Iris pigment epithelial cell (primary cell): Measurements from ENCODE around the gene GOLM1.
"Not testable (repeated sequence)": the region's sequence is repeated elsewhere in the genome, so short reads cannot be mapped to it uniquely, and the experiment has no call there.

ENCODE experiments used
- DNase-seq: peaks from one replicate; pipeline ENCODE4 v3.0.0-alpha.2; 2011; ENCODE audit warnings: low read depth

GOLM1 gene, protein sequence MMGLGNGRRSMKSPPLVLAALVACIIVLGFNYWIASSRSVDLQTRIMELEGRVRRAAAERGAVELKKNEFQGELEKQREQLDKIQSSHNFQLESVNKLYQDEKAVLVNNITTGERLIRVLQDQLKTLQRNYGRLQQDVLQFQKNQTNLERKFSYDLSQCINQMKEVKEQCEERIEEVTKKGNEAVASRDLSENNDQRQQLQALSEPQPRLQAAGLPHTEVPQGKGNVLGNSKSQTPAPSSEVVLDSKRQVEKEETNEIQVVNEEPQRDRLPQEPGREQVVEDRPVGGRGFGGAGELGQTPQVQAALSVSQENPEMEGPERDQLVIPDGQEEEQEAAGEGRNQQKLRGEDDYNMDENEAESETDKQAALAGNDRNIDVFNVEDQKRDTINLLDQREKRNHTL

DNA sequence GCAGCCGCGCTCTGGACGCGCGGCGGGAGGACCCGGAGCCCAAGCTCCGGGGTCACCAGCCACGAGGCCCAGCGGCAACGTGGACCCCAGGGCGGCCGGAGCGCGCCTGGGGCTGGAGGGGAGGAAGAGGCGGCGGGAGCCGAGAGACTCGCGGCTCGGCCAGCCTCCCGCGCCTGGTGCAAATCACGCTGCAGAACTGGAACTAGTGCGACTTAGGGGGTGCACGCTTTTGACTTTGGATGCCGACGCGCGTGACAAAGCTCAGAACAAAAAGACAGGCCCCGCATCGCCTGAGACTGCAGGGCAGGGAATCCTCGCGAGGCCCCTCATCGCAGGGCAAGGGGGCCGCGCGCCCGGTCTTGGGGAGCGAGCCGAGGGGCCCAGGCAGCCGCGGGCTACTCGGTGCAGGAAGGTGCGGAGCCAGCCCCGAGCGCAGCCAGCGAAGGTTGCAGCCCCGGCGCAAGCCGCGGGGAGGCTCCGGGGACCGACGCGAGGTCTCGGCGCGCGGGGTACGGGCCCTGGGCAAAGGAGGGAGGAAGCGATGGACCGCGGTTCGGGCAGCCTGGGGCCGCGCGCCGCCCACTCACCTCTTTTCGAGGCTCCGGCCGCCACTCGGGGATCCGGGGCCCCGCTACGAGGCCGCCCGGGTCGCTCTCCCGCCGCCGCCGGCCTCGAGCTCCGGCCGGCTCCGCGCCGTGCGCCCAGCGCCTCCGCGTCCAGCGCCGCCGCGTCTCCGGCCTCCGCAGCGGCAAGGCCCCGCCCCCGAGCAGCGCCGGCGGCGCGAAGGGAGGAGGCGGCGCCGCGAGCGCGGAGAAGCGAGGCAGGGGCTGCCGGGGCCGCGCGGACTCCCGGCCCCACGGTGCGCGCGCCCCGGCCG is at the start of gene GOLM1:
Gene GOLM1, minus strand, starts transcription at position 735 of the 877 bp plus-strand sequence. CDS start 20,238 bp downstream, outside the sequence.
- peak; percentile 69 for DNase-seq

DNA sequence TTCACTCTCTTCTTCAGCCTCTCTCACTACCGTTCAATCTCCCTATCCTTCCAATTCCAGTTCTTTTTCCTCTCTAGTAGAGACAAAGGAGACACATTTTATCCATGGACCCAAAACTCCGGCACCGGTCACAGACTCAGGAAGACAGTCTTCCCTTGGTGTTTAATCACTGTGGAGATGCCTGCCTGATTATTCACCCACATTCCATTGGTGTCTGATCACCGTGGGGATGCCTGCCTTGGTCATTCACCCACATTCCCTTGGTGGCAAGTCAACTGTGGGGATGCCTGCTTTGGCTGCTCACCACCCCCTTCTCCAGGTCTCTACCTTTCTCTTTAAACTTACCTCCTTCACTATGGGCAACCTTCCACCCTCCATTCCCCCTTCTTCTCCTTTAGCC is 47.3 kb upstream of the GOLM1 start:
- DNase-seq, result peak; percentile 15

DNA sequence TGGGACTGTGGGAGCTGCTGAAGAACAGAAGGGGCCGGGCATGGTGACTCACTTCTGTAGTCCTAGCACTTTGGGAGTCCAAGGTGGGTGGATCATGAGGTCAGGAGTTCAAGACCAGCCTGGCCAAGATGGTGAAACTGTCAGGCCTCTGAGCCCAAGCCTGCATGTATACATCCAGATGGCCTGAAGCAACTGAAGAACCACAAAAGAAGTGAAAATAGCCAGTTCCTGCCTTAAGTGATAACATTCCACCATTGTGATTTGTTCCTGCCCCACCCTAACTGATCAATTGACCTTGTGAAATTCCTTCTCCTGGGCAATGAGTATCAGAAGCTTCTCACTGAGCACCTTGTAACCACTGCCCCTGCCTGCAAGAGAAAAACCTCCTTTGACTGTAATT is 46.6 kb upstream of the GOLM1 start:
- not testable (repeated sequence) for DNase-seq

DNA sequence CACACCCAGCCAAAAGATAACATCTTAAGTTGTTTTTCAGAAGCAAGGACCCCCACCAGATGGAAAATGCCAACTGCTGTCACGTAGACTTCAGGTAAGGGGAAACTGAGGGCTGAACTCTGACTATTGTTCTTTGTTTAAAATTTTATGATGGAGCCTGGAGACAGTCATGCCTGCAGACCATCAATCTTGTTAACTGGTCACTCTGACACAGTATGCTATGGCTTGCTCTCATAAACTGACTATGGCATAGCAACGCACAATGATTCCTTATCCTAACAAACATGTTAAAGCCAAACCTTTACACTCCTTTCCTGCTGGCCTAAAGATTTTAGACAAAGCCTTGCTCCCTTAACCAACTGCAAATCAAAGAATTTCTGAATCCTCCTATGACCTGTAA is 43.6 kb upstream of the GOLM1 start:
- no peak for DNase-seq

DNA sequence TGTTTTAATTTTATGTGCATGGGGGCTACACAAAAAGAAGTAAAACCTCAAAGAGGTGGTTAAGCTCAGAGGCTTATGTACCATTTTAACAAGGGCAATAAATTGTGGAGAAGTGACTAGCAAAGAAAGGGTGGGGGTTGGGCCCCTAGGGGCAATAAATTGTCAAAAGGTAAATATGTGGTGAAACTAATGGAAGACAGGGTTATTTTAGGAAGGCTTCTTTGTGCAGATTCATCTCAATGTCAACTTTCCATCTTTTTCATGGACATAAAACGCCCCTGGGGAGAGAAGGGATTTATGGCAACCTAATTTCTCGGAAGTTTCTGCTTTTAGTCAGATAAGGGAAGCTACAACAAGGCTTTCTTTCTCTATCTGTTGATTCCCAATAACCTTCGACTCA is 42.5 kb upstream of the GOLM1 start:
- no peak for DNase-seq

DNA sequence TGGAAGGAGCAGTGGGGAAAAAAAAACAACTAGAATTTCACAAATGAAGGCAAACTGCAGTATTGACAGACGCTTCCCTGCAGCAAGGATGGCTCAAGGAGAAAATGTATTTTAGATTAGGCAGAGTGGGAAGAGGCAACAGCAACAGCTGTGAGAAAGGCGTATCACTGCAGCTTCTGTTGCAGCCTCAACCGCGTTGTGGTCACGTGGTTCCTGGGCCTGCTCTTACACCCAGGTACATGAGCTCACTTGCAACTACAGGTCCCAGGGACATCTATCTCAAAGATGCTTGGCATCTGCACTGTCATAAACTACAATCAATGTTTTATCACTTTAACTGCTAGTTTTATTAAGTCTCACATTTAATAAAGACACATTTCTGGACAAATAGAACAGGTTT is 36.0 kb upstream of the GOLM1 start:
- DNase-seq, result no peak

DNA sequence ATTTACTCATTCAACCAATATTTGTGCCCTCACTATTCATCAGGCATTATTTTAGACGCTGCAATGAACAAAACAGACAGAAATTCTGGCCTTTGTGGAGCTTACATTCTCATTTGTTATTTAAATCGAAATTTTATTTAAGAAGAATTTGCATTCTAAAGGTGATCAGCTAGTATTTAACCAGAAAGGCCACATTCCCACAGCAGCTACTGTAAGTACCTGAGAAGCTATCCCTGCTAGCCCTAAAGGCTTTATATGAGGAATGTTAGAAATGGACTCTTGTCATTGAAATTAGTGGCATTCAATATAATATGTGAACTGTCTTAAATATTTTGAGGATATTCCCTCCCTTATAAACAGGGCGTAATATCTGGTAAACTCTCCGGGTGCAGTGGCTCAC is 35.0 kb upstream of the GOLM1 start:
- no peak for DNase-seq

DNA sequence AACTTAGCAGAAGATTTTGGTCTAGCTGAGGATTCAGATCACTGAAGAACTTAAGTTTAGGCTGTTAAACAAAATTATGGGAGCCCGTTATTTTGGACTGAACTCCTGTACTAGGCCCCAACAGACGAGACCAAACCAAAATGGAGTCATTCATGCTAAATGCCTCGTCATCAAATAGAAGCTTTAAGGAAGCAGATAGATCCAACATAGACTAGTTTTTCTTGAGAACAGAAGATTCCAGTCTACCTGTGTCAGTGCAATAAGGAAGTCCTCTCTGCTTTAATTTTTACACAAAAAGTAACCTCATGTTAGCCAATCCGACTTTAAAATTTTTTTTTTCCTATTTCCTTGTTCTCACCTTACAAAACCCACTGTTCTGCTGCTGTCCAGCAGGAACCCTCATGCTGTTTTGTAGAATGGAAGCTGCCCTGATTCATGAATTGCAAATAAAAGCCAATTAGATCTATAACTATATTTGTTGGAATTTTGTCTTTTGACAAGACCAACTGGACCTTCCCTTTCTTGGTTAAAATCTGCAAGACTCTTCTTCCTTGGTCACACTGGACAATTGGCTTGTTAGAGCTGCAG is 29.0 kb upstream of the GOLM1 start:
- DNase-seq, result no peak

DNA sequence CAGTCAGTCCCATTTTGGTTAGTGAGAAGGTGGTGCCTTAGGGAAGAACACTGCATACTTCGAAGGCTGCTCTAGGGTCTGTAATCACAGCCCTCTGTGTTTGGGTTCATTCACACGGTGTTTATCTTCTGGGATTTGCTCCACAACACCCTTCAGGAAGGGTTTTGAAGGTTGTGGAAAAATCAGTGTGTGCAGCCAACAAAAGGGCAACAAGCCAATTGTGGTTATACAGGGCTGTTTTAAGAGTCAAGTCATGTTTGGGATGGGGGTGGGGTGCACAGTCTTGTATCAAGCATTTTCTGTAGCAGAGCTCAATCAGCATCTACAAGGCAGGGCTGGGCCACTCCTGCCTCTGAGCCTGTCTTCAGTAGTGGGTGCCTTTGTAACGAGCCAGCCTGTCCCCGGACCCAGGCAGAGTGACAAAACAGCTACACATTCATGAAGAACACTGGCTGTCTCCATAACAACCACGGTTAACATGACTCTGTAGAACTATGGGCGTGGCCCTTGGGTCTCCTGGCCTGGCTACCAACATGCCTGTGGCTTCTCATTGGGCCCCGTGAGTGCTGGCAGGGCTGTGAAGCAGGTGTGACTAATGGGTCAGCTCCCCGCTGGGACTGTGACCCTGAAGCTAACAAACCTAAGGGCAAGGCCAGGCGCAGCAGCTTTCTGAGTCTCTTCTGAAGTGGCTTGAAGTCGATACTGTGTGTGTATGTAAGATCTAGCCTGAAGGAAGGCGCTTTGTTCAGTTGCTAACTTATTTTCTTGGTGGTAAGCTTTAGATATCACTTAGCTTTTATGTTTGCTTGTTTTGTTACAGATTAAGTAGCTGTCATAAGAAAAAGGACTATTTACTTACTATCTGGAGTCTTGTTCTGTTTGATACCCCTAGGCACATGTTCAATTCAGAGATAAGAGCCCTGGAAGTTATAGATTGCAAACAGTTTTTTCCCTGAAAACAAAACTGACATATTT is 27.9 kb upstream of the GOLM1 start:
- DNase-seq, result peak; percentile 90

DNA sequence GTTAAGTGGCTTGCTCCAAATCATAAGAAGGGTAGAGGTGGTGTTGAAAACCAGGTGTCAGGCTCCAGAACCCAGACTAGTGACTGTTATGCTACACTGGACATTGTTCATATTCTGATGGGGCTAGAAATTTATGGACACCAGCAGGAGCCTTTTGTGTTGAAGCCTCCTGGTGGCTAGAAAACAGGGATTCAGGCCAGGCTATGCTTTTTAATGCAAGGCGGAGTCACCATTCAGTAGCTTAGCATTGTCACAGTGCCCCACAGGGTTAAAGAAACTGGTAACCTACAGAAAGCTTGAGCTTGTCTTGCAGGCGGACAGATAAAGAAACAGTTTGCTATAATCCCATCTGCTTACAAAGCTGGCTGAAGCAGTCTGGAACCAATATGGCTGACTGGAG is 23.0 kb upstream of the GOLM1 start:
- DNase-seq, result no peak

DNA sequence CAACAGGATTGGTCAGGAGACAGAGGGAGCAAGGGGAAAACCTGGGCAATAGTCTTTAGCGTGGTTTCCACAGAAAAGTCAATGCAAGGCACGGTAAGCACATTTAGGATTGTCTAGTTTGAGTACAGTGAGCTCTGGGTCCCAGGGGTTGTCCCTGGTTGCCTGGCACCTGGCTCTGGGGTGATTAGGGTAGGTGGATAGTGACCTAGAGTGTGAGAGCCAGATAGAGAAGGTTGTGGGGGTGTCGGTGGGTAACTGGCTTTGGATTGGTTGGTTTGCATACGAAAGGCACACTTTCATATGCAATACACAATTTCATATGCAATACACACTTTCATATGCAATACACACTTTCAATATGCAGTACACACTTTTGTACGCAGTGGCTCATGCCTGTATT is 20.1 kb upstream of the GOLM1 start:
- DNase-seq, result no peak

DNA sequence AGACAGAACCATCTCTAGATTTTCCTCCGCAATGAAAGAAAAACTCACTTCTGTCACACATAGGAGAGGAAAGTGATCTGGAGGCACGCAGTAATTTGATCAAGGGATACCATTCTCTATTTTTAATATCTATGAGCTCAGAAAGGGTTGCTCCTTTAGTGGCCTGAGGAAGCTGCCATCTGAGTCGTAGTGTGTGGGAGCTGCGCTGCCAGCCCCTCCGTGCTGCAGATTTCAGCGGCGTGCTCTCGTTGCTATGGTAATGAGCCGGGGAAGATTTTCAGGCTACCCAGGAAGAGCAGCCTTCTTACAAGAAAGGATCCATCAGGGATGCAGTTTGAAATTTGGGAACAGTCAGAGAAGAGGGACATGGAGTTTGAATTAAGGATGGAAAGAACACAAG is 17.1 kb upstream of the GOLM1 start:
- no peak for DNase-seq

DNA sequence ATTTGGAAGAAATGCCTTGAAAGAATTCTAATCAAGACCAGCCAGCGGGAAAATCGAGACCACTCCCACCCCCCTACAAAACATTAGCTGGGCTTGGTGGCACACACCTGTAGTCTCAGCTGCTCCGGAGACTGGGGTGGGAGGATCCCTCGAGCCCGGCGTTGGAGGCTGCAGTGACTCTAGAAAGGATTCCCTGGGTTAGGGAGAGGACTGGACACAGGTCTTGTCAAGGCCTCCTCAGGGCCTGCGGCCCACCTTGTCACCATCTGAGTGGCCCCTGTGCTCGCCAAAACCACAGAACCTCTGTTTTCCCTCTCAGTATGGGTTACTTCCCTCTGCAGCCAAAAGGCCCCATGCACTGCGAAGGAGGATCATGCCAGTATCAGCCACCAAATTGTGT is 16.5 kb upstream of the GOLM1 start:
- no peak for DNase-seq

DNA sequence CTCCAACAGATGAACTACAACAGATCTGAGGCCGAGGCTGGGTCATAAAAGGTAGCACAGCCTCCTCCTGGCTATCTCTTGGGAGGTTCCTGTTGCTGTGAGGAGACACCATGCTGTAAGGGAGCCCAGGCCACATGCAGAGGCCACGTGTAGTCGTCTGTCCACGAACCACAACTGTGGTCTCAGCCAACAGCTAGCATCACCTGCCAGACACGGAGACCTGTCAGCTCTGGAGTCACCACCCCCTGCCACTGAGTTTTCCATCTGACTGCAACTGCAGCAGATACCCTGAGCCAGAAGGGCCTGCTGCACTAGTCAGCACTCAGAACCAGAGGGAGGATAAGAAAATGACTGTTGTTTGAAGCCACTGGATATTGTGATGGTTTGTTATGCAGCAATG is 12.7 kb upstream of the GOLM1 start:
- no peak for DNase-seq

DNA sequence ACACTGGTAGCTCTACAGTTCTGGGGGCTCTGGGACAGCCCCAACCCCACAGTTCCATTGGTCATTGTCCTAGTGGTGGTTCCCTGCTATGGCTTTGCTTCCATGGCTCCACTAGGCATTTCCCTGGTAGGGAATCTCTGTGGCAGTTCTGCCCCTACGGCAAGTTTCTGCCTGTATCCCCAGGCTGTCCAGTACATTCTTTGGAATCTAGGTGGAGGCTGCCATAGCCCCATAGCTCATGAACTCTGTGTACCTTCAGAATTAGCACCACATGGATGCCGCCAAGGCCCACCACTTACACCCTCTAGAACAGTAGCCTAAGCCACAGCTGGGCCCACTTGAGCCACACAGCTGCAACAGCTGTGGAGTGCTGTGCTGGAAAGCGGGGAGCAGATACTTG is 3.3 kb upstream of the GOLM1 start:
- no peak for DNase-seq

DNA sequence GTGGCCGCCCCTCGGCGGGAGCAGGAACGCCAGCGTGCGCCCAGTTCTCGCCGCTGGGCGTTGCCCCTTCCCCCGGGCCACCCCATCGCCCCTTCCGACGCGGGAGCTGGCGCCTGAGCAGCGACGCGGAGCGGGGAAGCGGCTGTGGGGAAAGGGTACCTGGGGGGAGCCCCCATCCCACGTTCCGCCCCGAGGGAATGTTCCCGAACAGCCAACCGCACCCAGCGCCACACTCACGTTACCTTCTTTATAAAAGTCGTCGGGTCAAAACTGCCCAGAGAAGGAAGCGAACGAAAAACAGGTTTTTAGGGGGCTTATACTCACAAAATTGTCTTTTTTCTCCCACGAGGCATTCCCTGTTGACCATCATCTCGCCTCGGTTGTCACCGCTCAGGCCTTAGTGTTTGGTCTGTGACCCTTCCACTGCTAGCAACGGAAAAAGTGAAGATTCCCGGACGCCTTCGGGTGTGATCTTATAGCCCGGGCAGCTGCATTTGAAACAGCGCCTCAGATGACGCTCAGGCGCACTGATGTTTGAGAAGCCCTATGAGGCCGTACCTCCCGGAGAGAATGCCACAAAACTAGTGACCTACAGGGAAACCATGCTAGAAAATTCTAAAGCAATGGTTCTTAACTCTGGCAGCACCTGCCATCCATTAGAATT is 475 bp upstream of the GOLM1 start:
- DNase-seq, result peak; percentile 68

DNA sequence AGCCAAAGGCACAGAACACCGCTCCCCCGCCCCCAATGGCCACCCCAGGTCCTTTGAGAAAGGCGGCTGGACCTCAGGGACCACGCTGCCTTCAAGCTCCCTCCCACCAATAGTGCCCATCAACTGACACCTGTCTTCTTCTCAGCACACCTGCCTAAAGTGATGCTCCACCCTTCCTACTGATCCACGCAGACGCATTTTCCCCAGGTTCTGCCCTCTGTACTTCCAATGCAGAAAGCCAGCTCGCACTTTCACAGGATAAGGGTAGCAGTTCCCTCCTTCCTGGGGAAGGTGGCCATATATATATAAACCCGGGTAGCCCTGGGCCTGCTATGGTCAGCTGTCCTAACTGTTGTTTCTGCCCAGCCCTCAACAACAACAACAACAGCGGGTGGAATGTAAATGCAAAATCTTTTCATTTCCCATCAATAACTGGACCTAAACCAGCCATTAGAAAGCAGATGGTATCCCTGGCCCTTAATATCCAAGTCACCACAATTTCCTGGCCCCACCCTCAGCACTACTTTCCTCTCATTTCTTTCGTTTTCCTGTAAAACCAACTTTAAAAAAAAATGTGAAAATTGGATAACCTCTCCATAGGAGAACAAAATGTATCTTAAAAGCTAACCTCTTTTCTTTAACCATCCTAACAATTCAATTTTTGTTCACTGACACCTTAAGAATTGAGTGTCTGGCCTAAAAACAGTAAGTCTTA is 1.7 kb downstream of the GOLM1 start:
- DNase-seq, result no peak

DNA sequence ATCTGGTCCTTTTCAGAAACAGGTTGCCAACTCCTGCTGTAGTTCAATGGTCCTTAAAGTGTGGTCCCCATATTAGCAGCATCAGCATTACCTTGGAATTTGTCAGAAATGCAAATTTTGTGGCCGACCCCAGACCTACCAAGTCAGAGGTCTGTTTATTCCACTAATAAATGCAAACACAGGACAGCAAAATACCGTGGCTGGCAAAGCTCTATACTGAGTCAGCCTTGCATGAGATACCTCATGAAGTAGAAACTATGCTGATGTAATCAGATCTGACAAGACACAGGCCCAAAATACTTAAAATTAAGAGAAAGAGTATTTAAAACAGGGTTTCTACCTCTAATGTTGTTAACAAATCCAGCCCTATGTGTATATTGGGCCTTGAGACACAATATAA is 3.0 kb downstream of the GOLM1 start:
- DNase-seq, result peak; percentile 78

DNA sequence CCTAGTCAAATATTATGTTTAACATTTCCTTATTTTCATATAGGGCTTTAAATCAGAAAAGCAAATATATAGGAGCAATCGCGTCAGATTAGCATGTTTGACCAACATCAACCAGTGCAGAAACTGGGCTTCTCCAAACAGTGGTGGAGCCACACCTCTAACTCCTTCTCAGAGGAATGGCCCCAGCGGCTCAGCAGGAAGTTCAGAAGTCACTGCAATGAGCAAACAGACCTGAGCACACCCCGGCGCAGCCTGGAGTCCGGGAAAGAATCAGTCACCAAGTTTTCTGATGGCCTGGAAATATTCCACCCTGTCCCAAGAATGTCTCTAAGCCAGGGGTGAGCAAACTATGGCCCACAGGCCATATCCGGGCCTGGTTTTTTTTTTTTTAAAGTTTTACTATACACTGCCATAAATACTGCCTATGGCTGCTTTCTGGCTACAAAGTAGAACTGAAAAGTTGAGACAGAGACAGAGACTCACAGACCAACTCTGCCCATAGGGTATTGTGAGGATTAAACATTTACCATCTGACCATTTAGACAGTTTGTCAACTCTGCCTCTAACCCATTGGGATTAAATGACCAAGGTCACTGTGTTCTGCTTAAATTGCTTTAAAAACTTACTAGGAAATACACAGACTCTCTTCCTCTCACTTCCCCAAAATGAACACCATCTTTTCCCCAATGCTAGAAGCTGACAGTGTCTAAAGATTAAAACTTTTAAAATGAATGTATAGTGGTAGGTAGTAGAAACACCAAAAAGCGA is 5.4 kb downstream of the GOLM1 start:
- peak; percentile 65 for DNase-seq

DNA sequence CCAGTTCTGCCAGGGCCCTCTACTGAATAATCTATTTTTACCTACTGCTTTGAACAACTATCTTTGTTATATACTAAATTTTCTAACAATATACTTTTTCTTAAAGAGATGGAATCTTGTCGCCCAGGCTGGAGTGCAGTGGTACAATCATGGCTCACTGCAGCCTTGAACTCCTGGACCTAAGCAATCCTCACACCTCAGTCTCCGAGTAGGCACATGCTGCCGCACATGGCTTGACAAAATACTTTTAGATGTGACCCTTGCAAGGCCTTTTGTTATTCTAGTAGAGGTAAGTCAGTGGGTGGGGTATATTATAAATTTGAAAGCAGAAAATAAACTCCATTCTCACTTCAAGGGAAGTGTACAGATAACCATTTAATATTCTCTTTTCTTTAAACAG is 7.9 kb downstream of the GOLM1 start:
- DNase-seq, result no peak
